SK-N-SH treated with all-trans-retinoic acid at 6 μM for 48 hours (cell line): ENCODE data around the gene SIPA1.

Experiments
- ATAC-seq: fragments of 200-7000 bp; cut with Tn5 transposase; 3 replicates; pipeline ENCODE4 v1.9.1; 2020; ENCODE audit warnings: mild to moderate bottlenecking, moderate library complexity
- BACH2 ChIP-seq: fragments of 250-450 bp; sonication (Bioruptor Pico); IDR thresholded peaks from 2 replicates; pipeline ENCODE4 v1.9.0; 2021; ENCODE audit warnings: mild to moderate bottlenecking, borderline replicate concordance
- CSDC2 ChIP-seq: fragments of 250-450 bp; sonication (Bioruptor Pico); IDR thresholded peaks from 2 replicates; pipeline ENCODE4 v1.5.0; 2020; ENCODE audit warnings: mild to moderate bottlenecking, moderate library complexity
- ESRRG ChIP-seq: fragments of 250-450 bp; sonication (Bioruptor Pico); IDR thresholded peaks from 2 replicates; pipeline ENCODE4 v1.6.1; 2021; ENCODE audit warnings: mild to moderate bottlenecking
- GLIS3 ChIP-seq: fragments of 250-450 bp; sonication (Bioruptor Pico); IDR thresholded peaks from 2 replicates; pipeline ENCODE4 v1.5.0; 2020; ENCODE audit warnings: mild to moderate bottlenecking, moderate library complexity
- ISL1 ChIP-seq: fragments of 250-450 bp; sonication (Bioruptor Pico); IDR thresholded peaks from 2 replicates; pipeline ENCODE4 v2.1.2; 2022; ENCODE audit warnings: mild to moderate bottlenecking, moderate library complexity
- PPARA ChIP-seq: fragments of 250-450 bp; sonication (Bioruptor Pico); IDR thresholded peaks from 2 replicates; pipeline ENCODE4 v1.5.0; 2020; ENCODE audit warnings: mild to moderate bottlenecking, borderline replicate concordance
- RARB ChIP-seq: fragments of 250-450 bp; sonication (Bioruptor Pico); IDR thresholded peaks from 2 replicates; pipeline ENCODE4 v1.8.0; 2021; ENCODE audit warnings: mild to moderate bottlenecking, moderate library complexity
- SNAI2 ChIP-seq: fragments of 250-450 bp; sonication (Bioruptor Pico); IDR thresholded peaks from 2 replicates; pipeline ENCODE4 v1.5.0; 2020; ENCODE audit warnings: mild to moderate bottlenecking, moderate library complexity
- TOX ChIP-seq: fragments of 250-450 bp; sonication (Bioruptor Pico); IDR thresholded peaks from 2 replicates; pipeline ENCODE4 v1.8.0; 2021; ENCODE audit warnings: mild to moderate bottlenecking, moderate library complexity, borderline replicate concordance
- ZFP3 ChIP-seq: fragments of 250-450 bp; sonication (Bioruptor Pico); IDR thresholded peaks from 2 replicates; pipeline ENCODE4 v1.5.0; 2020; ENCODE audit warnings: mild to moderate bottlenecking, moderate library complexity
- ZFP30 ChIP-seq: fragments of 450-650 bp; formaldehyde crosslinking; IDR thresholded peaks from 2 replicates; pipeline ENCODE4 v1.5.0; 2022; ENCODE audit warnings: mild to moderate bottlenecking, moderate library complexity
- ZNF565 ChIP-seq: fragments of 450-650 bp; formaldehyde crosslinking; conservative IDR thresholded peaks from 2 replicates; pipeline ENCODE4 v1.5.0; 2020; ENCODE audit warnings: low read depth, mild to moderate bottlenecking, moderate library complexity
- ZNF70 ChIP-seq: fragments of 450-650 bp; formaldehyde crosslinking; IDR thresholded peaks from 2 replicates; pipeline ENCODE4 v1.5.0; 2020; ENCODE audit warnings: mild to moderate bottlenecking, moderate library complexity
- ZNF8 ChIP-seq: fragments of 450-650 bp; formaldehyde crosslinking; IDR thresholded peaks from 2 replicates; pipeline ENCODE4 v1.5.0; 2020; ENCODE audit warnings: mild to moderate bottlenecking, moderate library complexity
- TF ChIP-seq, protein P1 (sequence below): fragments of 250-450 bp; sonication (Bioruptor Pico); IDR thresholded peaks from 2 replicates; pipeline ENCODE4 v1.8.0; 2021; ENCODE audit warnings: low read depth, mild to moderate bottlenecking, moderate library complexity, borderline replicate concordance
- TF ChIP-seq, protein P2 (sequence below): fragments of 250-450 bp; sonication (Bioruptor Pico); IDR thresholded peaks from 2 replicates; pipeline ENCODE4 v1.8.0; 2020; ENCODE audit warnings: mild to moderate bottlenecking, moderate library complexity, borderline replicate concordance
- TF ChIP-seq, protein P3 (sequence below): fragments of 250-450 bp; sonication (Bioruptor Pico); IDR thresholded peaks from 2 replicates; pipeline ENCODE4 v1.5.1; 2020; ENCODE audit warnings: low read depth, mild to moderate bottlenecking, moderate library complexity

Gene SIPA1

DNA sequence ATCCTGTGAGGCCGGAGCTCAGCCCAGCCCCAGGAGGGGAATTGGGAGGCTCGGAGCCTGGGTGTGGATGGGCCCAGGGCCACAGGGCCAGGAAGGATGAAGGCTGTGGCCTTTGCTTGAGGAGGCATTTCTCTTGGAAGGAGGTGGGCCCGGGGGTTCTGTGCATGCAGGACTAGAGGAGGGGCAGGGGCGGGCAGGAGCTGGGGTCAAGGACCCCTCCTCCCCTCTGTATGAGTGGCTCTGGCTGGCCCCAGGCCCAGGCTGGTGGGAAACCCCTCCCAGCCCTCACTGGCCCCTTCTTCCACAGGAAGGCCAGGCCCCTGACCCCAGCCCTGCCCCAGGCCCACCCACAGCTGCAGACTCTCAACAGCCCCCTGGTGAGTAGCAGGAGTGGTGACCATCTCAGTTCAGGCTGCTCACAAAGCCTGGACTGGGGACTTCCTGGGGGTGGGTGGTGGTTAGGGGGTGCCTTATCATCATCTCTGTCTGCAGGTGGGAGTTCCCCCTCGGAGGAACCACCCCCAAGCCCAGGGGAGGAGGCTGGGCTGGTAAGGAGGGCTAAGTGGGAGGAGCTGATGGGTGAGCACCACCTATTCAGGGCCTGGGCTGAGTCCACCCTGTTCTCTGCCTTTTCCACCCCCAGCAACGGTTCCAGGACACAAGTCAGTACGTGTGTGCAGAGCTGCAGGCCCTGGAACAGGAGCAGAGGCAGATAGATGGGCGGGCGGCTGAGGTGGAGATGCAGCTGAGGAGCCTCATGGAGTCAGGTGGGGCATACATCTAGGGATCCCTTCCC is 48.3 kb upstream of the SIPA1 start (continued):
- TF ChIP-seq, protein P1, sequence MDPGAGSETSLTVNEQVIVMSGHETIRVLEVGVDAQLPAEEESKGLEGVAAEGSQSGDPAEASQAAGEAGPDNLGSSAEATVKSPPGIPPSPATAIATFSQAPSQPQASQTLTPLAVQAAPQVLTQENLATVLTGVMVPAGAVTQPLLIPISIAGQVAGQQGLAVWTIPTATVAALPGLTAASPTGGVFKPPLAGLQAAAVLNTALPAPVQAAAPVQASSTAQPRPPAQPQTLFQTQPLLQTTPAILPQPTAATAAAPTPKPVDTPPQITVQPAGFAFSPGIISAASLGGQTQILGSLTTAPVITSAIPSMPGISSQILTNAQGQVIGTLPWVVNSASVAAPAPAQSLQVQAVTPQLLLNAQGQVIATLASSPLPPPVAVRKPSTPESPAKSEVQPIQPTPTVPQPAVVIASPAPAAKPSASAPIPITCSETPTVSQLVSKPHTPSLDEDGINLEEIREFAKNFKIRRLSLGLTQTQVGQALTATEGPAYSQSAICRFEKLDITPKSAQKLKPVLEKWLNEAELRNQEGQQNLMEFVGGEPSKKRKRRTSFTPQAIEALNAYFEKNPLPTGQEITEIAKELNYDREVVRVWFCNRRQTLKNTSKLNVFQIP (CRISPR knock-in tag): no peak
- TF ChIP-seq ZFP3 (CRISPR knock-in tag): no peak
- no peak for TF ChIP-seq BACH2 (CRISPR knock-in tag)
- TF ChIP-seq ISL1 (CRISPR knock-in tag): no peak
- no peak for TF ChIP-seq ESRRG
- no peak for TF ChIP-seq SNAI2 (CRISPR knock-in tag)
- TF ChIP-seq ZNF70 (CRISPR knock-in tag): no peak
- no peak for TF ChIP-seq TOX (CRISPR knock-in tag)
- no peak for TF ChIP-seq GLIS3
- no peak for TF ChIP-seq PPARA (CRISPR knock-in tag)

DNA sequence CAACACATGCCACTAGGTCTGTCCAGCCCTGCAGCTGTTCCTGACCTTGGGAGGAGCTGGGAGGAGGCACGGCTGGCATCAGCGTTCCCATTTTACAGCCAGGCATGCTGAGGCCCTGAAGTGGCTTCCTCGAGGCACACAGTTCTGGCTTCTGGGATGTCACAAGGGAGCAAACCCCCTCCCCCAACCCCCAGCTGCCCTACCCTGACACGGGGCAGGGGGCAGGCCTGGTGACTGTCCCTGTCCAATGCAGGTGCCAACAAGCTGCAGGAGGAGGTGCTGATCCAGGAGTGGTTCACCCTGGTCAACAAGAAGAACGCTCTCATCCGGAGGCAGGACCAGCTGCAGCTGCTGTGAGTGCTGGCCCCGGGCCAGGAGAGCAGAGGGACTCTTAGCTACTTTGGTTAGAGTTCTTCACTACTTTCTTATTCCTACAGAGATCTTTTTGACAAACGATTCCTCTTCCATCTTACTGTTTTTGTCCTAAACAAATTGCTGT is 47.6 kb upstream of the SIPA1 start:
- TF ChIP-seq ZNF565 (CRISPR knock-in tag) (no peak), TOX (CRISPR knock-in tag) (no peak), RARB (no peak)
- TF ChIP-seq, protein P2, sequence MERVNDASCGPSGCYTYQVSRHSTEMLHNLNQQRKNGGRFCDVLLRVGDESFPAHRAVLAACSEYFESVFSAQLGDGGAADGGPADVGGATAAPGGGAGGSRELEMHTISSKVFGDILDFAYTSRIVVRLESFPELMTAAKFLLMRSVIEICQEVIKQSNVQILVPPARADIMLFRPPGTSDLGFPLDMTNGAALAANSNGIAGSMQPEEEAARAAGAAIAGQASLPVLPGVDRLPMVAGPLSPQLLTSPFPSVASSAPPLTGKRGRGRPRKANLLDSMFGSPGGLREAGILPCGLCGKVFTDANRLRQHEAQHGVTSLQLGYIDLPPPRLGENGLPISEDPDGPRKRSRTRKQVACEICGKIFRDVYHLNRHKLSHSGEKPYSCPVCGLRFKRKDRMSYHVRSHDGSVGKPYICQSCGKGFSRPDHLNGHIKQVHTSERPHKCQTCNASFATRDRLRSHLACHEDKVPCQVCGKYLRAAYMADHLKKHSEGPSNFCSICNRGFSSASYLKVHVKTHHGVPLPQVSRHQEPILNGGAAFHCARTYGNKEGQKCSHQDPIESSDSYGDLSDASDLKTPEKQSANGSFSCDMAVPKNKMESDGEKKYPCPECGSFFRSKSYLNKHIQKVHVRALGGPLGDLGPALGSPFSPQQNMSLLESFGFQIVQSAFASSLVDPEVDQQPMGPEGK (CRISPR knock-in tag): no peak
- TF ChIP-seq, all 23 proteins: peak for 0
- ATAC-seq: no peak

DNA sequence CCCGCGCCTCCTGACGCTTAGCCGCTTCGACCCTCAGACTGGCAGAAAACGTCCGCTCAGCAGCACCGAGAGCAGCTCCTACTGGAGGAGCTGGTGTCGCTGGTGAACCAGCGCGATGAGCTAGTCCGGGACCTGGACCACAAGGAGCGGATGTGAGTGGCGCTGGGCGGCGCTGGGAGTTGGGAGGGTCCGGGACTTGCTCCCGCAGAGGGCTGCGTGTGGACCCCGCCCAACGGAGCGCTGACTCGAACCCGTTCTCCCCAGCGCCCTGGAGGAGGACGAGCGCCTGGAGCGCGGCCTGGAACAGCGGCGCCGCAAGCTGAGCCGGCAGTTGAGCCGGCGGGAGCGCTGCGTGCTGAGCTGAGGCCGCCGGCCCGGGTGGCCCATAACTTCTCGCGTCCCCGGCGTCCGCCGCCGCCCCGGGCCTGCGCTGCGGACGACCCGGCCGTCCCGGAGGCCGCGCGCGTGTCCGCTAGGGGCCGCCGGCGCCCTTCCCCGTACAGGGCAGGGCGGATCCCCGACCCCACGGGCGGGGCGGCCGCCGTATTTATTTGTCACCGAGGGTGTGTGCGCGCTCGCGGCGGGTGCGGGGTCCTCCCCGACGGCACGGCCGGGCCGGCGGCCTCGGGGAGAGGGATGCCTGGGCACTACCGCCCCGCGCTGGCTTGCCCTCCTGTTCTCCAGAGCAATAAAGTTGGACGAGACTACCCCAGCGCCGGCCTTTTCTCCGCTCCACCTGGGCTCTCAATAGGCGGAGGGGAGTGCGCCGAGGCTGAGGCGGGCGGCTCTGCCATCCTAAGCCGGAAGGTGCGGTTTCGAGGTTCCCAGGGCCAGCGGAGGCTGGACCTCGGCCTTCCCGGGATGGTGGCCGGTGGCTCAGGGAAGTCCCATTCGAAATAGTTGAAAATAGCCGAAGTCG is 45.7 kb upstream of the SIPA1 start:
- ATAC-seq: no peak

More for the DNA sequence above, 45.7 kb upstream of the SIPA1 start:
- no peak for TF ChIP-seq PPARA (CRISPR knock-in tag)
- no peak for TF ChIP-seq RARB
- TF ChIP-seq GLIS3: no peak
- TF ChIP-seq ZNF565 (CRISPR knock-in tag): no peak
- TF ChIP-seq ZFP30: no peak
- TF ChIP-seq, protein P2 (CRISPR knock-in tag): no peak
- TF ChIP-seq, protein P3, sequence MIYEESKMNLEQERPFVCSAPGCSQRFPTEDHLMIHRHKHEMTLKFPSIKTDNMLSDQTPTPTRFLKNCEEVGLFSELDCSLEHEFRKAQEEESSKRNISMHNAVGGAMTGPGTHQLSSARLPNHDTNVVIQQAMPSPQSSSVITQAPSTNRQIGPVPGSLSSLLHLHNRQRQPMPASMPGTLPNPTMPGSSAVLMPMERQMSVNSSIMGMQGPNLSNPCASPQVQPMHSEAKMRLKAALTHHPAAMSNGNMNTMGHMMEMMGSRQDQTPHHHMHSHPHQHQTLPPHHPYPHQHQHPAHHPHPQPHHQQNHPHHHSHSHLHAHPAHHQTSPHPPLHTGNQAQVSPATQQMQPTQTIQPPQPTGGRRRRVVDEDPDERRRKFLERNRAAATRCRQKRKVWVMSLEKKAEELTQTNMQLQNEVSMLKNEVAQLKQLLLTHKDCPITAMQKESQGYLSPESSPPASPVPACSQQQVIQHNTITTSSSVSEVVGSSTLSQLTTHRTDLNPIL (CRISPR knock-in tag): no peak
- no peak for TF ChIP-seq ZNF8 (CRISPR knock-in tag)
- no peak for TF ChIP-seq SNAI2 (CRISPR knock-in tag)
- TF ChIP-seq TOX (CRISPR knock-in tag): no peak
- no peak for TF ChIP-seq ZNF70 (CRISPR knock-in tag)
- no peak for TF ChIP-seq ZFP3 (CRISPR knock-in tag)
- TF ChIP-seq CSDC2 (CRISPR knock-in tag): no peak
- no peak for TF ChIP-seq BACH2 (CRISPR knock-in tag)
